HepG2 (cell line): ENCODE data around the gene NCBP2. TPM values are rescaled to one million over a fixed set of nuclear protein-coding genes. Genes with fewer than 3 reads are reported as not detected.

ENCODE experiments used
- CC2D1A ChIP-seq: sonication (generic); formaldehyde crosslinking; IDR thresholded peaks from 2 replicates; pipeline ENCODE4 v1.8.1; 2023; ENCODE audit warnings: mild to moderate bottlenecking, missing genetic modification reagents
- HIC2 ChIP-seq: sonication (generic); formaldehyde crosslinking; IDR thresholded peaks from 2 replicates; pipeline ENCODE4 v1.9.0; 2022; ENCODE audit warnings: low read depth, missing genetic modification reagents
- HNRNPUL1 ChIP-seq: fragments of 200-400 bp; formaldehyde crosslinking; IDR thresholded peaks from 2 replicates; pipeline ENCODE4 v1.6.1; 2017; ENCODE audit warnings: low read depth, mild to moderate bottlenecking, low read length, moderate library complexity
- HOXA9 ChIP-seq: sonication (generic); formaldehyde crosslinking; IDR thresholded peaks from 2 replicates; pipeline ENCODE4 v1.8.1; 2022; ENCODE audit warnings: missing genetic modification reagents, mild to moderate bottlenecking, moderate library complexity, borderline replicate concordance
- MYC ChIP-seq: sonication (generic); formaldehyde crosslinking; IDR thresholded peaks from 2 replicates; pipeline ENCODE4 v1.9.0; 2021; ENCODE audit warnings: missing genetic modification reagents, borderline replicate concordance
- MZF1 ChIP-seq: sonication (generic); formaldehyde crosslinking; IDR thresholded peaks from 2 replicates; pipeline ENCODE4 v1.8.1; 2023; ENCODE audit warnings: mild to moderate bottlenecking, missing genetic modification reagents, borderline replicate concordance
- NFKBIZ ChIP-seq: IDR thresholded peaks from 2 replicates; pipeline ENCODE4 v1.6.1; 2018; ENCODE audit warnings: missing genetic modification reagents, missing compliant biosample characterization
- NR2C2 ChIP-seq: sonication (generic); formaldehyde crosslinking; IDR thresholded peaks from 2 replicates; pipeline ENCODE4 v1.4.0; 2020; ENCODE audit warnings: missing genetic modification reagents, mild to moderate bottlenecking, moderate library complexity, borderline replicate concordance
- PHB2 ChIP-seq: fragments of 450-650 bp; IDR thresholded peaks from 2 replicates; pipeline ENCODE4 v1.6.1; 2018; ENCODE audit not compliant: partially characterized antibody
- SRSF9 ChIP-seq: fragments of 200-400 bp; formaldehyde crosslinking; IDR thresholded peaks from 2 replicates; pipeline ENCODE4 v1.6.1; 2018; ENCODE audit warnings: borderline replicate concordance, mild to moderate bottlenecking, low read depth, low read length; ENCODE audit not compliant: insufficient read depth, poor library complexity, severe bottlenecking
- STAT5B ChIP-seq: sonication (generic); formaldehyde crosslinking; IDR thresholded peaks from 2 replicates; pipeline ENCODE4 v1.4.0; 2020; ENCODE audit warnings: missing genetic modification reagents
- THYN1 ChIP-seq: sonication (generic); formaldehyde crosslinking; IDR thresholded peaks from 2 replicates; pipeline ENCODE4 v1.8.1; 2023; ENCODE audit warnings: low read depth, mild to moderate bottlenecking, moderate library complexity, missing genetic modification reagents, borderline replicate concordance
- ZBED4 ChIP-seq: sonication (generic); formaldehyde crosslinking; IDR thresholded peaks from 2 replicates; pipeline ENCODE4 v1.4.0; 2020; ENCODE audit warnings: missing genetic modification reagents, borderline replicate concordance
- ZBTB4 ChIP-seq: sonication (generic); formaldehyde crosslinking; IDR thresholded peaks from 2 replicates; pipeline ENCODE4 v1.4.0; 2020; ENCODE audit warnings: missing genetic modification reagents, mild to moderate bottlenecking, borderline replicate concordance
- ZBTB42 ChIP-seq: sonication (generic); formaldehyde crosslinking; IDR thresholded peaks from 2 replicates; pipeline ENCODE4 v1.5.0; 2020; ENCODE audit warnings: mild to moderate bottlenecking, missing genetic modification reagents
- ZFAT ChIP-seq: sonication (generic); formaldehyde crosslinking; conservative IDR thresholded peaks from 2 replicates; pipeline ENCODE4 v1.8.1; 2023; ENCODE audit warnings: missing genetic modification reagents, inconsistent platforms
- ZNF335 ChIP-seq: sonication (generic); formaldehyde crosslinking; IDR thresholded peaks from 2 replicates; pipeline ENCODE4 v1.4.0; 2020; ENCODE audit warnings: missing genetic modification reagents
- ZNF484 ChIP-seq: sonication (generic); formaldehyde crosslinking; IDR thresholded peaks from 2 replicates; pipeline ENCODE4 v1.5.1; 2020; ENCODE audit warnings: mild to moderate bottlenecking, low read depth, missing genetic modification reagents, borderline replicate concordance
- ZNF570 ChIP-seq: sonication (generic); formaldehyde crosslinking; IDR thresholded peaks from 2 replicates; pipeline ENCODE4 v1.4.0; 2020; ENCODE audit warnings: mild to moderate bottlenecking, missing genetic modification reagents, borderline replicate concordance
- ZNF790 ChIP-seq: sonication (generic); formaldehyde crosslinking; IDR thresholded peaks from 2 replicates; pipeline ENCODE4 v1.8.0; 2022; ENCODE audit warnings: missing genetic modification reagents, mild to moderate bottlenecking, borderline replicate concordance
- polyA plus RNA-seq, 8 experiments: library from polyadenylated mRNA; depleted of rRNA in 3 of 8; stranded (reverse) in 7 of 8; unstranded in 1 of 8; fragments of >200 nt; fragmentation: Illumina TruSeq in 4 of 8; extraction: Trizol in 4 of 8; gene quantifications; 2 replicates each; pipeline versions ENCODE4 v1.2.1 to v1.2.3, GENCODE V29; 2011 to 2016; ENCODE audit warnings: low read depth in 4 of 8, missing spikeins in 1 of 8, mixed read lengths in 1 of 8; ENCODE audit not compliant: insufficient read depth in 1 of 8
- total RNA-seq, 5 experiments: library from RNA; depleted of rRNA; stranded (reverse); fragments of >200 nt; fragmentation: Illumina TruSeq; extraction: Trizol; gene quantifications; 2 replicates each; pipeline ENCODE4 v1.2.3, GENCODE V29; 2016; ENCODE audit warnings: low read depth in 1 of 5

Gene NCBP2
- total and polyA plus RNA-seq, 2 of the 13 experiments (the other 11 are each of a cell fraction or from before 2014, with no cell fraction given), result 58.7 to 95.5 TPM

- TF ChIP-seq ZNF790 (CRISPR knock-in tag) (no peak), ZBTB4 (CRISPR knock-in tag) (no peak), ZNF570 (CRISPR knock-in tag) (no peak), ZNF484 (CRISPR knock-in tag) (no peak), ZBTB42 (no peak), ZFAT (CRISPR knock-in tag) (no peak), ZNF335 (CRISPR knock-in tag) (no peak), ZBED4 (CRISPR knock-in tag) (no peak), NFKBIZ (CRISPR knock-in tag) (no peak), CC2D1A (CRISPR knock-in tag) (0 out of 2 replicates have a peak, but pooled peaks have one; percentile 41), SRSF9 (no peak), THYN1 (CRISPR knock-in tag) (no peak), NR2C2 (CRISPR knock-in tag) (no peak), PHB2 (no peak), MZF1 (CRISPR knock-in tag) (no peak), STAT5B (CRISPR knock-in tag) (no peak), HIC2 (CRISPR knock-in tag) (no peak), HNRNPUL1 (no peak), MYC (CRISPR knock-in tag) (no peak), HOXA9 (CRISPR knock-in tag) (no peak)
These were observed 20.0 kb upstream of the NCBP2 start (continued) for GRCh38 chr3:196962108-196962929.
